A549 (cell line): Measurements from ENCODE around the gene NNAT.

Experiments used
- ATOH8 ChIP-seq: fragments of 250-450 bp; sonication (Bioruptor Pico); IDR thresholded peaks from 2 replicates; pipeline ENCODE4 v1.5.0; 2020; ENCODE audit warnings: low read depth, mild to moderate bottlenecking, moderate library complexity
- CHD2 ChIP-seq: fragments of 150-350 bp; IDR thresholded peaks from 2 replicates; pipeline ENCODE4 v1.6.1; 2014; ENCODE audit warnings: low read length; ENCODE audit not compliant: partially characterized antibody
- CTCF ChIP-seq: fragments of >200 bp; sonication (Bioruptor Twin); formaldehyde crosslinking; IDR thresholded peaks from 3 replicates; pipeline ENCODE4 v1.5.1; 2016
- EP300 ChIP-seq, 2 experiments: fragments of >200 bp; sonication (Bioruptor Twin); formaldehyde crosslinking; IDR thresholded peaks; 2 replicates in 1 of 2; 3 replicates in 1 of 2; pipeline ENCODE4 v1.6.1; 2016 to 2017
- FOSL2 ChIP-seq, 2 experiments: fragments of 450-650 bp in 1 of 2; fragments of >200 bp in 1 of 2; sonication (Bioruptor Twin) in 1 of 2; formaldehyde crosslinking; IDR thresholded peaks; 2 replicates each; pipeline versions ENCODE4 v1.5.0 to v1.6.1; 2016 to 2020; ENCODE audit warnings: mild to moderate bottlenecking in 1 of 2, moderate library complexity in 1 of 2
- KDM1A ChIP-seq: fragments of 200-600 bp; sonication (generic); IDR thresholded peaks from 2 replicates; pipeline ENCODE4 v1.6.1; 2016; ENCODE audit warnings: low read depth, mild to moderate bottlenecking
- POLR2A ChIP-seq: IDR thresholded peaks from 2 replicates; pipeline ENCODE4 v1.6.1; 2012; ENCODE audit warnings: mild to moderate bottlenecking, low read length
- RAD21 ChIP-seq, 2 experiments: fragments of >200 bp in 1 of 2; sonication (Bioruptor Twin) in 1 of 2; formaldehyde crosslinking in 1 of 2; IDR thresholded peaks in 1 of 2; conservative IDR thresholded peaks in 1 of 2; 2 replicates in 1 of 2; 3 replicates in 1 of 2; pipeline ENCODE4 v1.6.1; 2012 to 2018; ENCODE audit warnings: inconsistent platforms in 1 of 2
- TP53 ChIP-seq: fragments of 250-450 bp; sonication (Bioruptor Pico); IDR thresholded peaks from 2 replicates; pipeline ENCODE4 v1.5.0; 2021; ENCODE audit warnings: mild to moderate bottlenecking, moderate library complexity
- ZFP36 ChIP-seq: fragments of 450-650 bp; IDR thresholded peaks from 2 replicates; pipeline ENCODE4 v1.6.1; 2014; ENCODE audit warnings: borderline replicate concordance; ENCODE audit not compliant: partially characterized antibody
- TF ChIP-seq, protein P1 (sequence below): IDR thresholded peaks from 2 replicates; pipeline ENCODE4 v1.6.1; 2012
- TF ChIP-seq, protein P2 (sequence below): fragments of 200-600 bp; sonication (generic); IDR thresholded peaks from 2 replicates; pipeline ENCODE4 v1.6.1; 2016; ENCODE audit warnings: antibody characterized with exemption, mild to moderate bottlenecking, moderate library complexity

DNA sequence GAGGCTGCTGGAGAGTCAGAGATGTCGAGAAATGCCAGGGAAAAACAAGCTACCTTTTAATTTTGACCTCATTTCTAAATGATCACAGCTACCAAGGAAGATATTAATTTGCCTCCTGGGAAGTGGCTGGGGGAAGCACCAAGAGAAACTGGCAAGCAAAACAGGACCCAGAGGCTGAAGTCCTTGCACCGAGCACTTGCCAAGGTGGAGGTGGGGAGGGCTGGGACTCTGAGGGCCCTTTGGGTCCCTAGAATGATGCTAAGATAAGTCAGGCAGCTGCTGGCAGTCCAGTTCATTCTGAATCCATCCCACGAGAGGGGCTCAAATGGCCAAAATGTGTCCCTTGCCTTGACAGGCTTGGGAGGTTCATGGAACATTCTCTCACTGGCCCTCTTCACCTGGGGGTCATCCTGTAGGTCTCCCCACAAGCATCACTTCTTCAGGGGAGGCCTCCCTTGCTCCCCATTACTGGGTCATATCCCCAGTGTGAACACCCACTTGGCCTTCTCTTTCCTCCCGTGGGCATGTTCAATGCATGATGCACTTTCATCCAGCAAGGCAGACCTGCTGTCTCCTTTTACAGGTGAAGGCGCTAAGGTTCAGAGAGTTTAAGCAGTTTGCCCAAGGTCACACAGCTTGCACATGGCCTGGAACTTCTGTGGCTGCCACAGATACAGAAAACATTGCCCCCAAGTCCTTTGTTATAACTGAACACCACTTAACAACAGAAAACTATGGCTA lies 45.7 kb downstream of the NNAT start:
- TF ChIP-seq EP300 (IDR thresholded peaks at IDR 0.05) = no peak
- no peak for TF ChIP-seq POLR2A
- TF ChIP-seq CTCF = no peak
- TF ChIP-seq, protein P1, sequence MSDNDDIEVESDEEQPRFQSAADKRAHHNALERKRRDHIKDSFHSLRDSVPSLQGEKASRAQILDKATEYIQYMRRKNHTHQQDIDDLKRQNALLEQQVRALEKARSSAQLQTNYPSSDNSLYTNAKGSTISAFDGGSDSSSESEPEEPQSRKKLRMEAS = no peak
- TF ChIP-seq TP53 (CRISPR knock-in tag) = no peak
- no peak for TF ChIP-seq ATOH8 (CRISPR knock-in tag)
- TF ChIP-seq FOSL2 (IDR thresholded peaks at IDR 0.05) = no peak
- no peak for TF ChIP-seq FOSL2 (CRISPR knock-in tag; IDR thresholded peaks at IDR 0.05)
- TF ChIP-seq CHD2 = no peak
- TF ChIP-seq KDM1A = no peak
- TF ChIP-seq ZFP36 = no peak
- TF ChIP-seq RAD21 (conservative IDR thresholded peaks at IDR 0.05 in 1 of 2, IDR thresholded peaks at IDR 0.05 in 1 of 2) = no peak
- TF ChIP-seq, protein P2, sequence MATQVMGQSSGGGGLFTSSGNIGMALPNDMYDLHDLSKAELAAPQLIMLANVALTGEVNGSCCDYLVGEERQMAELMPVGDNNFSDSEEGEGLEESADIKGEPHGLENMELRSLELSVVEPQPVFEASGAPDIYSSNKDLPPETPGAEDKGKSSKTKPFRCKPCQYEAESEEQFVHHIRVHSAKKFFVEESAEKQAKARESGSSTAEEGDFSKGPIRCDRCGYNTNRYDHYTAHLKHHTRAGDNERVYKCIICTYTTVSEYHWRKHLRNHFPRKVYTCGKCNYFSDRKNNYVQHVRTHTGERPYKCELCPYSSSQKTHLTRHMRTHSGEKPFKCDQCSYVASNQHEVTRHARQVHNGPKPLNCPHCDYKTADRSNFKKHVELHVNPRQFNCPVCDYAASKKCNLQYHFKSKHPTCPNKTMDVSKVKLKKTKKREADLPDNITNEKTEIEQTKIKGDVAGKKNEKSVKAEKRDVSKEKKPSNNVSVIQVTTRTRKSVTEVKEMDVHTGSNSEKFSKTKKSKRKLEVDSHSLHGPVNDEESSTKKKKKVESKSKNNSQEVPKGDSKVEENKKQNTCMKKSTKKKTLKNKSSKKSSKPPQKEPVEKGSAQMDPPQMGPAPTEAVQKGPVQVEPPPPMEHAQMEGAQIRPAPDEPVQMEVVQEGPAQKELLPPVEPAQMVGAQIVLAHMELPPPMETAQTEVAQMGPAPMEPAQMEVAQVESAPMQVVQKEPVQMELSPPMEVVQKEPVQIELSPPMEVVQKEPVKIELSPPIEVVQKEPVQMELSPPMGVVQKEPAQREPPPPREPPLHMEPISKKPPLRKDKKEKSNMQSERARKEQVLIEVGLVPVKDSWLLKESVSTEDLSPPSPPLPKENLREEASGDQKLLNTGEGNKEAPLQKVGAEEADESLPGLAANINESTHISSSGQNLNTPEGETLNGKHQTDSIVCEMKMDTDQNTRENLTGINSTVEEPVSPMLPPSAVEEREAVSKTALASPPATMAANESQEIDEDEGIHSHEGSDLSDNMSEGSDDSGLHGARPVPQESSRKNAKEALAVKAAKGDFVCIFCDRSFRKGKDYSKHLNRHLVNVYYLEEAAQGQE = no peak
